NB4 (cell line): ENCODE measurements around the gene KDM6A.

Source experiments
- MAX ChIP-seq: IDR thresholded peaks from 2 replicates; pipeline ENCODE4 v1.6.1; 2011; ENCODE audit warnings: low read depth, low read length
- POLR2A ChIP-seq: IDR thresholded peaks from 2 replicates; pipeline ENCODE4 v1.6.1; 2011; ENCODE audit warnings: mild to moderate bottlenecking; ENCODE audit not compliant: insufficient read length; ENCODE audit errors: extremely low read depth

DNA sequence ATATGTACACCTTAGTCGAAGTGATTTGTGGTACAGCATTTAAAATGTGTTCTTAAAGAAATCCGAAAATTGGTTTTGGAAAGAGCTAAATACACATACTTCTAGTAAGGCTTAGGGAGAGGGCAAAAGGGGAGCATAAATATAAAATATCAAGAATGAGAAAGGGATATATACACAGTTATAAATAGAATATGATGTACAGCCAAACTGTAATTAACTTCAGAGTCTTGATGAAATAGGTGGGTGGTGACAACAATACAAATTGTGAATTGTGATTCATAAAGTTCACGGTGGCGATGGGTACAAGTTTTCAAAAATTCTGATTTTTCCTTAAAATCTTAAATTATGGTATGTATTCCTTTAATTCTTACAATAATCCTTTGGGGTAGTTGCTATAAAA is 62.2 kb downstream of the KDM6A start:
- no peak for TF ChIP-seq POLR2A
- TF ChIP-seq MAX: no peak
